ENCODE results near the gene GAGE2A. TPM values are rescaled to one million over a fixed set of nuclear protein-coding genes. Genes with fewer than 3 reads are reported as not detected.
"Not testable (repeated sequence)": the region's sequence is repeated elsewhere in the genome, so short reads cannot be mapped to it uniquely, and the experiment has no call there.

Gene GAGE2A
- total and polyA plus RNA-seq, 2 donors (not counting 1 experiment from before 2014, with no cell fraction given) = not detected

DNA sequence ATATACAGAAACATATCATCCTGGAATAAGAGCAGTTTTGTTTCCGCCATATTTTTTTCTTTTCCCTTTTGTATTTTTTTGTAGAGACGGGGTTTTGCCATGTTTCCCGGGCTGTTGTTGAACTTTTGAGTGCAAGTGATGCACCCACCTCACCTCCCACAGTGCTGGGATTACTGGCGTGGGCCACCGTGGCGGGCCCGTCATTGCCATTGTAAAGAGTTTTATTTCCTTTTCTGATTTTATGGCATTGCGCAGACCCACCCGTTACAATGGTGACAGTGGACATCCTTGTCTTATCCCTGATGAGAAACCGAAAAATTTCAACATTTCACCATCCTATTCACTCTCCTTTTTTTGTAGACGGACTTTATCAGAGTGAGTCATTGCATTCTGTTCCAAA lies 20.6 kb upstream of the GAGE2A start:
- H3K27me3 Mint-ChIP-seq; H2AFZ ChIP-seq (ENCODE audit: insufficient read depth, low read depth, low read length, poor library complexity, severe bottlenecking); H3K27ac Mint-ChIP-seq; H3K27ac ChIP-seq (ENCODE audit: low read length in 2 of 2); H3K9me3 Mint-ChIP-seq (ENCODE audit: insufficient read depth); CTCF ChIA-PET; DNase-seq; H3K4me2 ChIP-seq (replicated peaks; ENCODE audit: low read depth, low read length, poor library complexity, severe bottlenecking); intact Hi-C loops (cut with micrococcal nuclease); H3K4me3 ChIP-seq (ENCODE audit: control extremely low read depth in 1 of 5, extremely low read depth in 1 of 5, insufficient read depth in 1 of 5, low read depth in 2 of 5, low read length in 4 of 5); POLR2A ChIA-PET; H3K9ac ChIP-seq (ENCODE audit: low read length); H3K9me3 ChIP-seq (ENCODE audit: control extremely low read depth in 1 of 3, control insufficient read depth in 2 of 3, insufficient read depth in 1 of 3, low read length in 2 of 3); H3K36me3 ChIP-seq (replicated peaks in 1 of 2; ENCODE audit: control extremely low read depth in 1 of 2, control insufficient read depth in 1 of 2, extremely low read depth in 1 of 2, insufficient read depth in 2 of 2, low read length in 1 of 2); H3K4me3 Mint-ChIP-seq; H3K79me2 ChIP-seq (ENCODE audit: control insufficient read depth, insufficient read depth, low read length); H3K27me3 ChIP-seq (replicated peaks in 1 of 4; ENCODE audit: control extremely low read depth in 1 of 4, control insufficient read depth in 3 of 4, insufficient read depth in 4 of 4, low read length in 3 of 4); H3K4me1 Mint-ChIP-seq; H4K20me1 ChIP-seq (ENCODE audit: control insufficient read depth, insufficient read depth, low read length, poor library complexity, severe bottlenecking); ATAC-seq (ENCODE audit: low read depth); H3K4me1 ChIP-seq (ENCODE audit: control insufficient read depth in 2 of 2, insufficient read depth in 2 of 2, low read length in 2 of 2): not testable (repeated sequence)
- no CpG with 5 or more reads among the region's 11 CpGs for WGBS (ENCODE audit: insufficient coverage)

GRCh38 chrX:49569152-49569551 lies 20.1 kb upstream of the GAGE2A start:
- H3K4me1 Mint-ChIP-seq; H3K27me3 ChIP-seq (replicated peaks in 1 of 4; ENCODE audit: control extremely low read depth in 1 of 4, control insufficient read depth in 3 of 4, insufficient read depth in 4 of 4, low read length in 3 of 4); H3K4me2 ChIP-seq (replicated peaks; ENCODE audit: low read depth, low read length, poor library complexity, severe bottlenecking); H3K27ac ChIP-seq (ENCODE audit: low read length in 2 of 2); H4K20me1 ChIP-seq (ENCODE audit: control insufficient read depth, insufficient read depth, low read length, poor library complexity, severe bottlenecking); DNase-seq; H3K9ac ChIP-seq (ENCODE audit: low read length); CTCF ChIA-PET; H3K9me3 Mint-ChIP-seq (ENCODE audit: insufficient read depth); H3K27ac Mint-ChIP-seq; POLR2A ChIA-PET; H3K36me3 ChIP-seq (replicated peaks in 1 of 2; ENCODE audit: control extremely low read depth in 1 of 2, control insufficient read depth in 1 of 2, extremely low read depth in 1 of 2, insufficient read depth in 2 of 2, low read length in 1 of 2); H3K4me3 ChIP-seq (ENCODE audit: control extremely low read depth in 1 of 5, extremely low read depth in 1 of 5, insufficient read depth in 1 of 5, low read depth in 2 of 5, low read length in 4 of 5); H3K4me1 ChIP-seq (ENCODE audit: control insufficient read depth in 2 of 2, insufficient read depth in 2 of 2, low read length in 2 of 2); H3K4me3 Mint-ChIP-seq; H2AFZ ChIP-seq (ENCODE audit: insufficient read depth, low read depth, low read length, poor library complexity, severe bottlenecking); H3K9me3 ChIP-seq (ENCODE audit: control extremely low read depth in 1 of 3, control insufficient read depth in 2 of 3, insufficient read depth in 1 of 3, low read length in 2 of 3); H3K79me2 ChIP-seq (ENCODE audit: control insufficient read depth, insufficient read depth, low read length); ATAC-seq (ENCODE audit: low read depth); H3K27me3 Mint-ChIP-seq; intact Hi-C loops (cut with micrococcal nuclease): not testable (repeated sequence)
- no CpG with 5 or more reads among the region's 13 CpGs for WGBS (ENCODE audit: insufficient coverage)

DNA sequence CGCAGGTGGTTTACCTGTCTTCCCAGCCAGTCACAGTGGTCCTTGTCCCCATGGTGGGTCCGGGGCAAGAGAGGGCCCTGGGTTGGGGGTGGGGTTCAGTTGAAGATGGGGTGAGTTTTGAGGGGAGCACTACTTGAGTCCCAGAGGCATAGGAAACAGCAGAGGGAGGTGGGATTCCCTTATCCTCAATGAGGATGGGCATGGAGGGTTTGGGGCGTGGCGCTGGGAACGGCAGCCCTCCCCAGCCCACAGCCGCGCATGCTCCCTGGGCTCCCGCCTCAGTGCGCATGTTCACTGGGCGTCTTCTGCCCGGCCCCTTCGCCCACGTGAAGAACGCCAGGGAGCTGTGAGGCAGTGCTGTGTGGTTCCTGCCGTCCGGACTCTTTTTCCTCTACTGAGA lies 19.2 kb upstream of the GAGE2A start, which contains the start of gene GAGE12G:
Gene GAGE12G (plus strand): TSS at position 301 of the 400 bp plus-strand sequence. CDS start 1,155 bp downstream, outside the sequence.
- DNase-seq; intact Hi-C loops (cut with micrococcal nuclease); CTCF ChIA-PET; H3K27me3 Mint-ChIP-seq; H3K79me2 ChIP-seq (ENCODE audit: control insufficient read depth, insufficient read depth, low read length); POLR2A ChIA-PET; H3K4me3 ChIP-seq (ENCODE audit: control extremely low read depth in 1 of 5, extremely low read depth in 1 of 5, insufficient read depth in 1 of 5, low read depth in 2 of 5, low read length in 4 of 5); H3K9ac ChIP-seq (ENCODE audit: low read length); H3K4me2 ChIP-seq (replicated peaks; ENCODE audit: low read depth, low read length, poor library complexity, severe bottlenecking); ATAC-seq (ENCODE audit: low read depth); H3K27ac Mint-ChIP-seq; H3K4me1 Mint-ChIP-seq; H3K9me3 Mint-ChIP-seq (ENCODE audit: insufficient read depth); H3K36me3 ChIP-seq (replicated peaks in 1 of 2; ENCODE audit: control extremely low read depth in 1 of 2, control insufficient read depth in 1 of 2, extremely low read depth in 1 of 2, insufficient read depth in 2 of 2, low read length in 1 of 2); H3K27me3 ChIP-seq (replicated peaks in 1 of 4; ENCODE audit: control extremely low read depth in 1 of 4, control insufficient read depth in 3 of 4, insufficient read depth in 4 of 4, low read length in 3 of 4); H3K9me3 ChIP-seq (ENCODE audit: control extremely low read depth in 1 of 3, control insufficient read depth in 2 of 3, insufficient read depth in 1 of 3, low read length in 2 of 3); H3K27ac ChIP-seq (ENCODE audit: low read length in 2 of 2); H4K20me1 ChIP-seq (ENCODE audit: control insufficient read depth, insufficient read depth, low read length, poor library complexity, severe bottlenecking); H3K4me1 ChIP-seq (ENCODE audit: control insufficient read depth in 2 of 2, insufficient read depth in 2 of 2, low read length in 2 of 2); H2AFZ ChIP-seq (ENCODE audit: insufficient read depth, low read depth, low read length, poor library complexity, severe bottlenecking); H3K4me3 Mint-ChIP-seq: not testable (repeated sequence)
- no CpG with 5 or more reads among the region's 16 CpGs for WGBS (ENCODE audit: insufficient coverage)

DNA sequence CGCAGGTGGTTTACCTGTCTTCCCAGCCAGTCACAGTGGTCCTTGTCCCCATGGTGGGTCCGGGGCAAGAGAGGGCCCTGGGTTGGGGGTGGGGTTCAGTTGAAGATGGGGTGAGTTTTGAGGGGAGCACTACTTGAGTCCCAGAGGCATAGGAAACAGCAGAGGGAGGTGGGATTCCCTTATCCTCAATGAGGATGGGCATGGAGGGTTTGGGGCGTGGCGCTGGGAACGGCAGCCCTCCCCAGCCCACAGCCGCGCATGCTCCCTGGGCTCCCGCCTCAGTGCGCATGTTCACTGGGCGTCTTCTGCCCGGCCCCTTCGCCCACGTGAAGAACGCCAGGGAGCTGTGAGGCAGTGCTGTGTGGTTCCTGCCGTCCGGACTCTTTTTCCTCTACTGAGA lies 9.6 kb upstream of the GAGE2A start, which contains the start of gene GAGE12H:
Gene GAGE12H (plus strand): TSS at position 301 of the 400 bp plus-strand sequence. CDS start 1,155 bp downstream, outside the sequence.
- H3K9ac ChIP-seq (ENCODE audit: low read length); H3K27me3 Mint-ChIP-seq; CTCF ChIA-PET; H3K79me2 ChIP-seq (ENCODE audit: control insufficient read depth, insufficient read depth, low read length); H3K4me1 ChIP-seq (ENCODE audit: control insufficient read depth in 2 of 2, insufficient read depth in 2 of 2, low read length in 2 of 2); DNase-seq; H2AFZ ChIP-seq (ENCODE audit: insufficient read depth, low read depth, low read length, poor library complexity, severe bottlenecking); POLR2A ChIA-PET; intact Hi-C loops (cut with micrococcal nuclease); H3K4me3 ChIP-seq (ENCODE audit: control extremely low read depth in 1 of 5, extremely low read depth in 1 of 5, insufficient read depth in 1 of 5, low read depth in 2 of 5, low read length in 4 of 5); H3K9me3 ChIP-seq (ENCODE audit: control extremely low read depth in 1 of 3, control insufficient read depth in 2 of 3, insufficient read depth in 1 of 3, low read length in 2 of 3); H3K4me3 Mint-ChIP-seq; H3K27ac ChIP-seq (ENCODE audit: low read length in 2 of 2); H3K27me3 ChIP-seq (replicated peaks in 1 of 4; ENCODE audit: control extremely low read depth in 1 of 4, control insufficient read depth in 3 of 4, insufficient read depth in 4 of 4, low read length in 3 of 4); H3K4me2 ChIP-seq (replicated peaks; ENCODE audit: low read depth, low read length, poor library complexity, severe bottlenecking); H3K9me3 Mint-ChIP-seq (ENCODE audit: insufficient read depth); ATAC-seq (ENCODE audit: low read depth); H3K4me1 Mint-ChIP-seq; H4K20me1 ChIP-seq (ENCODE audit: control insufficient read depth, insufficient read depth, low read length, poor library complexity, severe bottlenecking); H3K27ac Mint-ChIP-seq; H3K36me3 ChIP-seq (replicated peaks in 1 of 2; ENCODE audit: control extremely low read depth in 1 of 2, control insufficient read depth in 1 of 2, extremely low read depth in 1 of 2, insufficient read depth in 2 of 2, low read length in 1 of 2): not testable (repeated sequence)
- WGBS (ENCODE audit: insufficient coverage) = no CpG with 5 or more reads among the region's 16 CpGs
